Transverse colon (tissue), 4 donors: Measurements from ENCODE around the gene SMG1. TPM values are rescaled to one million over a fixed set of nuclear protein-coding genes. Genes with fewer than 3 reads are reported as not detected.
"Not testable (repeated sequence)": the region's sequence is repeated elsewhere in the genome, so short reads cannot be mapped to it uniquely, and the experiment has no call there.

Source experiments
- DNase-seq: peaks from one replicate; pipeline ENCODE4 v3.0.0-alpha.2; 2019
- H3K27ac ChIP-seq, 4 donors: fragments of 200-600 bp; sonication (generic); 2 replicates each; pipeline ENCODE4 v1.5.1; 2016 to 2018; ENCODE audit warnings: inconsistent platforms in 4 of 4
- H3K27me3 ChIP-seq: fragments of 200-600 bp; sonication (generic); 2 replicates; pipeline ENCODE4 v1.5.1; 2017; ENCODE audit warnings: inconsistent platforms
- H3K36me3 ChIP-seq, 4 donors: fragments of 200-600 bp; sonication (generic); 2 replicates each; pipeline ENCODE4 v1.5.1; 2017 to 2019; ENCODE audit warnings: inconsistent platforms in 4 of 4
- H3K4me1 ChIP-seq, 4 donors: fragments of 200-600 bp; sonication (generic); 2 replicates each; pipeline ENCODE4 v1.5.1; 2017 to 2020; ENCODE audit warnings: inconsistent platforms in 4 of 4
- H3K4me3 ChIP-seq, 4 donors: fragments of 200-600 bp; sonication (generic); 1 replicate in 1 of 4; 2 replicates in 3 of 4; pipeline versions ENCODE4 v1.5.1 to v1.6.1; 2017 to 2019; ENCODE audit warnings: inconsistent platforms in 4 of 4
- H3K9me3 ChIP-seq, 2 donors: fragments of 200-600 bp; sonication (generic); 2 replicates each; pipeline ENCODE4 v1.5.1; 2017 to 2019; ENCODE audit warnings: inconsistent platforms in 2 of 2
- CTCF ChIP-seq, 5 experiments: fragments of 200-600 bp in 3 of 5; fragments of 450-650 bp in 2 of 5; sonication (generic) in 3 of 5; IDR thresholded peaks; 1 replicate in 2 of 5; 2 replicates in 3 of 5; pipeline ENCODE4 v1.5.1; 2016 to 2017; ENCODE audit warnings: antibody characterized with exemption in 5 of 5, inconsistent platforms in 3 of 5, mild to moderate bottlenecking in 2 of 5, moderate library complexity in 1 of 5
- EP300 ChIP-seq: sonication (generic); formaldehyde crosslinking; IDR thresholded peaks from one replicate; pipeline ENCODE4 v1.6.1; 2017; ENCODE audit warnings: antibody characterized with exemption, low read depth
- POLR2A ChIP-seq: fragments of 450-650 bp; IDR thresholded peaks from one replicate; pipeline ENCODE4 v1.6.1; 2016; ENCODE audit warnings: antibody characterized with exemption, mild to moderate bottlenecking, moderate library complexity
- POLR2AphosphoS5 ChIP-seq, 3 donors: sonication (generic); formaldehyde crosslinking; IDR thresholded peaks; one replicate each; pipeline ENCODE4 v1.6.1; 2016; ENCODE audit warnings: antibody characterized with exemption in 3 of 3
- WGBS, 2 donors: methylation state at CpG; one replicate each; pipeline ENCODE4 v1.1.5; 2018; ENCODE audit warnings: low coverage in 1 of 2; 5-methylcytosine and 5-hydroxymethylcytosine counted together
- in situ Hi-C, 4 donors: fragments of 200-750 bp; cut with MboI; loops; one replicate each; pipeline versions ENCODE4 v1.15.0 to v1.15.1; 2017; ENCODE audit warnings: low sequenced_read_pairs in 3 of 4, low pct_ligation_motif_present in 1 of 4, low pct_unique_long_range_greater_than_20kb in 1 of 4
- intact Hi-C: fragments of 100-400 bp; cut with DNase I; formaldehyde crosslinking; loops from one replicate; pipeline ENCODE4 v1.15.1; 2023; ENCODE audit warnings: low total_unique reads
- total RNA-seq, 4 donors: library from RNA; depleted of rRNA; stranded (reverse); fragments of >200 nt; gene quantifications; one replicate each; pipeline ENCODE4 v1.1.0, GENCODE V29; 2016

Gene SMG1
- 100 to 1,000 TPM; 115 to 159 (median 127) TPM for total RNA-seq

DNA sequence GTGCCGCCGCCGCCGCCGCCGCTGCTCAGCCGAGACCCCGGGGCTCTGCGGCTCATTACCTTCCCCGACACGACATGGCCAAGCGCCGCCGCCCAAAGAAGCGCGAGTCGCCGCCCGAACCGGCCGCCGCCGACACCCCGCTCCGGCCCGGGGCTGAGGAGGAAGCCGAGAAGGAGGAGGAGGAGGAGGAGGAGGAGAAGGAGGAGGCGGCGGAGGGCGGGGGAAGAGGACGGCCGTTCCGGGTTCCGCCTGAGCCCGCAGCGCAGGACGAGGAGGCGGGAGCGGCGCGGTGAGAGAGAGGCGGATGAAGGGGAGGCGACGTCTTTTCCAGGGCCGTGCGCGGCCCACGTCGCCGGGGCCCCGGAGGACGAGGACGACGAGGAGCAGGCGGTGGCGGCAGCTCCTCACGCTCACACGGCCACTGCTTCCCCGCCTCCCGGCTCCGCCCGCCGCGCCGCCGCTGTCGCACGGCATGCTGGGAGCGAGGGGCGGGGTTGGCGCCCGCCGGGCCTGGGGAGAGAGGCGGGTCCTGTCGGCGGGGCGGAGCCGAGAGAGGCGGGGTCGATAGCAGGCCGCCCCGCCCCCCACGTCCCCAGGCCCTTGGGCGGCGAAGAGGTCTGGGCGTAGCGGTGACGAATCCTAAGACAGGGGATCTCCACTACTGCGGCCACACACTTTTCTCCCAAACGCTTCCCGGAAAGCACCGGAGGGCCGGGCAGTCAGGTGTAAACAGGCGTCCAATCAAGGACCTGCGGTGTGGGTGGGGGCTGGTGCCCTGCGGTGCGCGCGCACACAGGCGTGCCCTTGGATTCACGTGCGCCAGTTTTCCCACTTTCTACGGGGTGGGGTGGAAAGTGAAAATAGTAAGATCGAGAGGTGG is at the start of gene SMG1:
Gene SMG1 (minus strand): TSS at position 423 of the 880 bp plus-strand sequence. CDS start 367 bp downstream, at position 56.
- H3K27me3 ChIP-seq, in situ Hi-C loops, intact Hi-C loops, H3K9me3 ChIP-seq, H3K36me3 ChIP-seq: not testable (repeated sequence)
- H3K27ac ChIP-seq, result peak within 1 kb of the TSS; percentile 95 to 100 (median 98)
- peaks cover 0 to 35% (median 14%) of the 10 kb centered on the region in 4 donors for H3K4me1 ChIP-seq
- TF ChIP-seq EP300 (peak; percentile 11), POLR2AphosphoS5 (IDR thresholded peaks at IDR 0.05) (peak; percentile 86 to 90 (median 87)), POLR2A (peak; percentile 89)
- peak within 1 kb of the TSS; percentile 75 to 98 (median 93) for H3K4me3 ChIP-seq
- DNase-seq, result peak; percentile 95
- 0% methylated on average over 77 of the region's 104 CpGs; no CpG with 5 or more reads in 1 of the 2 donors for WGBS, 2 donors

- Histone ChIP-seq H3K27me3 (no peaks in the 10 kb centered on the region), H3K4me1 (no peaks in the 10 kb centered on the region), H3K4me3 (no peak overlapping the region), H3K27ac (no peak overlapping the region), H3K9me3 (no peaks in the 10 kb centered on the region), H3K36me3 (no peaks in the 10 kb centered on the region)
- in situ Hi-C loops (loop anchor here in 1 of 4 donors (10.0 kb wide), 1 partner anchor 100 kb away; no protein-coding TSS in a partner anchor), intact Hi-C loops (no loop called here)
- TF ChIP-seq CTCF (IDR thresholded peaks at IDR 0.05), result no peak
- no peak for TF ChIP-seq EP300
- TF ChIP-seq POLR2A, result no peak
- TF ChIP-seq POLR2AphosphoS5 (IDR thresholded peaks at IDR 0.05), result no peak
- no peak for DNase-seq
- 75 to 86% methylated on average over 1 to 3 of the region's 3 CpGs for WGBS, 2 donors
Measured at GRCh38 chr16:18975109-18975508, 48.9 kb upstream of the SMG1 start.

- Histone ChIP-seq H3K4me1 (peaks cover 0 to 5% (median 1%) of the 10 kb centered on the region in 4 donors), H3K36me3 (no peaks in the 10 kb centered on the region), H3K27me3 (no peaks in the 10 kb centered on the region), H3K4me3 (no peak overlapping the region), H3K9me3 (no peaks in the 10 kb centered on the region), H3K27ac (no peak overlapping the region)
- TF ChIP-seq EP300 (no peak), POLR2A (no peak), POLR2AphosphoS5 (IDR thresholded peaks at IDR 0.05) (no peak), CTCF (IDR thresholded peaks at IDR 0.05) (no peak)
- DNase-seq, result no peak
- 84% methylated on average over 4 of the region's 4 CpGs; no CpG with 5 or more reads in 1 of the 2 donors for WGBS, 2 donors
- in situ Hi-C loops, result loop anchor here in 2 of 4 donors (10.0 to 25.0 kb wide), 3 partner anchors 105 to 158 kb away; partner anchors contain the start of gene ARL6IP1 (in 1 of the 2)
- intact Hi-C loops, result no loop called here
Measured at GRCh38 chr16:18969855-18970240, 43.6 kb upstream of the SMG1 start.

DNA sequence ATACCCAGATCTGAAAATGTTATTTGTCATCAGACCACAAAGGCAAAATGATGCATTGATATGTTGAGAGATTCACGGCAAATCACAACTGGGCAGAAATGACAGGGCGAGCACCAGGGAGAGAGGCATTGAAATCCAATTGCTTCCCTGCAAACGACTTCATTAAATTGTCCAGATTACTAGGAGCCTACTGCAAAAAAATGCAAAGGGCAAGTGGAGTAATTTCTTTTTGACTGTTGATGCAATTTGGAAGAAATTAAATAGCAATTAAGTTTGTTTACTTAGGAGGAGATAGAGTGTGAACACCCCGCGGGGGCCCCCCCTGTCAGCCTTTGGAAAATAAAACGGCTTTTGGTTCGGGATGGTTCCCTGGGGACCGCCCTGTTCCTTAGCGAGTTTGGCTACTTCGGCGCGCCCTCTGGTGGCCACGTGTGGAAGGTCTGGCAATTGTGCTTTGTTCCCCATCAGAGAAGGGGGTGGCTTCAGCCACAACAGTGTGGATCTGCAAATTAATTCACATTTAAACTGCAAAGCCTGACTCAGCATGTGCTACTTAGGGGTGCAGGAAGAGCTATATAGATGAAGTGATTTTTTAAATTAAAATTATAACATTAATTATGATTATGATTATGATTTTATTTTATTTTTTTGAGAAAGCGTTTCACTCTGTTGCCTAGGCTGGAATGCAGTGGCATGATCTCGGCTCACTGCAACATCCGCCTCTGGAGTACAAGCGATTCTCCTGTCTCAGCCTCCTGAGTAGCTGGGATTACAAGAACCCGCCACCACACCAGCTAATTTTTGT is 43.0 kb upstream of the SMG1 start:
- WGBS, 2 donors, result 21 to 33% methylated on average over 6 to 18 of the region's 18 CpGs
- intact Hi-C loops, result no loop called here
- peak overlapping the region in 2 of 4 donors; percentile 10 to 37 for H3K4me3 ChIP-seq
- DNase-seq, result peak; percentile 88
- in situ Hi-C loops, result loop anchor here in 2 of 4 donors (25.0 kb wide), 2 partner anchors 132 to 157 kb away; partner anchors contain the start of gene ARL6IP1 (in 1 of the 2)
- no peaks in the 10 kb centered on the region for H3K27me3 ChIP-seq
- peaks cover 0 to 5% (median 1%) of the 10 kb centered on the region in 4 donors for H3K4me1 ChIP-seq
- no peaks in the 10 kb centered on the region for H3K9me3 ChIP-seq
- no peaks in the 10 kb centered on the region for H3K36me3 ChIP-seq
- no peak overlapping the region for H3K27ac ChIP-seq
- TF ChIP-seq POLR2AphosphoS5 (IDR thresholded peaks at IDR 0.05), result peak in 1 of 3 donors; percentile 20
- no peak for TF ChIP-seq EP300
- TF ChIP-seq CTCF (IDR thresholded peaks at IDR 0.05), result peak; percentile 85 to 96 (median 95)
